A172 (cell line): ENCODE data around the gene RTN4. TPM values are rescaled to one million over a fixed set of nuclear protein-coding genes. Genes with fewer than 3 reads are reported as not detected.

Experiments used
- DNase-seq: peaks from one replicate; pipeline ENCODE4 v3.0.0-alpha.2; 2015; ENCODE audit warnings: low spot score
- total RNA-seq: library from RNA; depleted of rRNA; stranded (reverse); fragments of >200 nt; shearing (Covaris generic); gene quantifications from 2 replicates; pipeline ENCODE4 v1.2.3, GENCODE V29; 2014

RTN4 gene
- total RNA-seq, 1 experiment from 2014 or later = 361 TPM

GRCh38 chr2:54950811-54951210 is 99.4 kb downstream of the RTN4 start:
- DNase-seq = no peak

DNA sequence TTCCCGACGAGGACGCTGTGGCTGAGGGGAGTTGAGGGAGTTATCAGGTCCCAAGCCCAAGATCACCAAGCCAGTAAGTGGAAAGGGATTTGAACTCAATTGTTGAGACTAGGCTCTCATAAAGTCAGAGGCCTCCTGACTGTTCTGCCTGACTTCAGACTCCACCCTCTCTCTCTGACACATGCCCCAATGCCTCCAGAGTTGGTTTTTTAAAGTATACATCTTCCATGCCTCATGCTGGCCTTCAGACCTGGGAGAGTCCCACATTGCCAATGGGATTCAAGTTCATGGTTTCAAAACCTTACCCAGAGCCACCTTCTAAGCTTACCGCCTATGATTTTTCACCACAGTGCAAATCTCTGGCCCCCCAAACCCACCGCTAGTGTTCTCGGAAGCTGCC is 100.8 kb downstream of the RTN4 start:
- no peak for DNase-seq

DNA sequence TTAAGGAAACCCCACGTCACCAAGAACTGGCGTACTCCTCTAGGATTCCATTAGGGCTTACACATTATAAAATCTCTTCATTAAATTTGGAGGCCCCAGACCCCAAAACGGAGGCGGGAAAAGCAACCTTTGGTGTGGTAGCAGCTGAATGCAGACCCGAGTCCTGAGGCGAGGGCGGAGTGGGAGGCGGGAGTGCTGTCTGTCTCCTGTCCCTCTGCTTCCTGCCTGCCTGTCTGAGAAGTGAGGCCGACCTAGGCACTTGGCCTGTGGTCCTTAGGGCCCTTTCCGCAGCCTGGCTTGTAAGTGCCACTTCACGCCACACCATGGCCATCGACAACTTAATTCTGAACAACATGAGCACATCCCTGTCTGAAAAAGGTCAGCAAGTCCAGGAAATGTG is 102.1 kb downstream of the RTN4 start:
- no peak for DNase-seq

GRCh38 chr2:54947646-54948045 is 102.6 kb downstream of the RTN4 start:
- no peak for DNase-seq

DNA sequence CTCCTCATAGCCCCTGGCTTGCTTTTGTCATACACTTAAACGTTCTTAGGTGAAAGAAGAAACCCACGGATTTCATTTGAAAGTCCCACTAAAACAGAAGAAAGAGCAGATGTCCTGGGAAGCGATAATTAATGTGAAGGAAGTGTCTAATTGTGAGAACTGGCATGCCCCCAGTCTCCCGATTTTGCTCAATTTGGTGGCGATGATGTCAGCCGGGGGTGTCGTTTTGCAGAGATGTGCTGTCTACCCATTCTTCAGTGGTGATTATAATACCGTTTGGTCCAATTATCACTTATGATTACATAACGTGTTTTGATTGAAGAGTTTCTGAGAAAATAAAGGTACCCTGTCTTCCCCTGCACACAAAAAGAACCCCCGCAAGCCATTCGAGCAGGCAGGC is 103.1 kb downstream of the RTN4 start:
- no peak for DNase-seq

GRCh38 chr2:54946220-54946805 is 103.9 kb downstream of the RTN4 start:
- no peak for DNase-seq

DNA sequence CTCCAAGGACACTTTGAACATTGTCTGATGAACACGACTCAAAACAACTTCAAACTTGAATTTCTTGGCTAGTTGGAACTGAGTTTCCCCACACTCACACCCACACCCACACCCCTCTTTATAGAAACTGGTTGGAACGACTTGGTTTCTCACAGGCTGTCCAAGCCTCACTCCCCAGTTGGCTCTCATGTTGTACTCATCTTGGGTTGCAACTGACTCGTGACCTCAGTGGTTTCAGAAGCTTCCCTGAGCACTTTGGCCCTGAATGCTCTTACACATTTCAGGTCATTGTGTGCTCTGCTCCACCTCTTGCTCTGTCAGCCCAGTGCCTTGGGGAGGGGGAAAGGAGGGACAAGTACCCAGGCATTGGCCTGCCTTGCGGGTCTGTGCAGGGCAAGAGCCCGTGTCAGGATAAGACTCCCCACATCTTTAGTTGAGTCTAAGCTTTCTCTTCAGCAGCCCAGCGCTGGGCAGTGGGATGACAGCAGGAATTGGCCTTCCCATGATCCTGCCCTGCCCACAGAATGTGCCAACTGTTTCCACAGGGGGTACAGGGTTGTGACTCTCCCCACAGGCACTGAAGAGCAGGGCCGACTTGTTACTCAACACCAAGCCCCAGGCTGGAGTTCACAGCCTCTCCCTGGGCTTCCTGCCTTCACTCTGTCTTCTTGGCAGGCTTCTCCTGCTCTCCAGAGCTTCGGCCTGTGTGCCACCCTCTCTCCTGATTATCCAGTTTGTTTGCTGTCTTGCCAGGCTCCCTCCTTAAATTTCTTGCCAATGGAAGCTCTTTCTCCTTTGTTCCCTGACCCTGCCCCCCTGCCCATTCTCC is 104.6 kb downstream of the RTN4 start:
- DNase-seq = no peak

DNA sequence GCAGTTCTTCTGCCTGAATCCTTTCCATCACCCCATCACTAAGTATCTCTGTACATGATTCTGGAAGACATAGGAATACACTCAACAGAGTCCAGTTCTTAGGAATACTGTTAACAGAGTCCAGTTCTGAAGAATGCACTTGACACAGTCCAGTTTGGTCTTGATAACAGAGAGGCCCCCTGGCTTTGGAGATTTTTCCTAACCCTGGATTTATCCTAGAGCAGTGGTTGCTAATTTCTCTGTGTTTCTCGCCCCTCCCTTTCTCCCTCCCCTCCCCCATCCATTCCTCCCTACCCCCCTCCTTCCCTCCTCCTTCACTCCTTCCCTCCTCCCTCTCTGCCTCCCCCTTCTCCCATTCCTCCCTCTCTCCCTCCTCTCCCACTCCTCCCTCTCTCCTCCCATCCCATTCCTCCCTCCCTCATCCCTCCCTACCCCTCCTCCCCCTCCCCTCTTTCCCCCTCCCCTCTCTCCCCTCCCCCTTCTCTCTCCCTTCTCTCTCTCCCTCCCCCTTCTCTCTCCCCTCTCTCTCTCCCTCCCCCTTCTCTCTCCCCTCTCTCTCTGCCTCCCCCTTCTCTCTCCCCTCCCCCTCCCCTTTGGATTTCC is 105.4 kb downstream of the RTN4 start:
- DNase-seq = no peak

- no peak for DNase-seq
Measured at GRCh38 chr2:54942373-54942772, 107.9 kb downstream of the RTN4 start.

- no peak for DNase-seq
Measured at GRCh38 chr2:54941248-54941984, 108.8 kb downstream of the RTN4 start.

GRCh38 chr2:54940723-54941122 is 109.5 kb downstream of the RTN4 start:
- no peak for DNase-seq

DNA sequence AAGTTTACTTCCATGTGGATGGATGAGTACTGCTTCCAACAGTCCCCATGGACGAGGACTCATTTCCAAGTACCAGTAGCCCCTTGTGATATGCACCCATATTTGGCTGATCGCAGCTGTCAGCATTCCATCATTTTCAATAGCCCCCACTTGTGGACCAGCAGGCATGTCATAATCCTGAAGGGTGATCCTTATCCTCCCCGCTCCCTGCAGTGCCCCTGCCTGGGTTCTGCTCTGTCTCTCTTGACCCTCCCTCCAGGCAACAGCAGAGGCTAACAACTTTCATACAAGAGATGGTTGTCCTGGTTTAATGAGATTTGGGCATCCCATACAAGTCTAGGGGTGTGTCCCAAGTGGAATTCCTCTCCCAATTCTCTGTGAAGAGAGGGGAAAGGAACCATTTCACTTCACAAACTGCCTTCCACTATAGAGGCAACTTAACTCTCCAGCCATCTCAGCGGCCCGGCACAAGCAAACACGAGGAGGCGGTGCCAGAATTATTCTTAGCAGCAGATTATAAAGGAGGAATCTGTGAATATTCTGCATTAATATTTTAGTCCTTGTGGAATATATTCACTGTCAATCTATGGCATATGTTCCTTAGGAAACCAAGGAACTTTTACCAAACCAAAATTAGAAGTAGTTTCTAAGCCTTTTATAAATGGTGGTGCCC is 110.7 kb downstream of the RTN4 start:
- DNase-seq = no peak

- DNase-seq = no peak
Measured at GRCh38 chr2:54936766-54937165, 113.5 kb downstream of the RTN4 start.

GRCh38 chr2:54935389-54935788 is 114.9 kb downstream of the RTN4 start:
- DNase-seq = no peak

DNA sequence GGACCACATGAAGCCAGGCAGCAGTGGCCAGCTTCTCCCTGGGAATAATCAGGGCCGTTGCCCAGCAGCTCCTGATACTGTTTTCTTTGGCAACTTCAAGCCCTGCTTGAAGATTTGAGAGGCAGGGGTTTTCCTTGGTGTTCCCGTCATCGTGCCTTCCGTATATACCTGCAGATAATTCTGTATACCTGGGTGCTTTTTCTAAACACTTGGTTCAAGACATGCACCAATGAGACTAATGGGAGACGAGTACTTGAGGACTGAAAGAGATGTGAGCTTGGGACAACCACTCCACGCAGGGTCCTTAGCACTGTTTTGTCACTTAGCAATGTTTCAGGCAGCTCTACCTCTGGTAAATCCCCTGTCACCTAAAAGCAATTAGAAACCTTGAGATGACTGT is 118.8 kb downstream of the RTN4 start:
- DNase-seq = no peak

- no peak for DNase-seq
Measured at GRCh38 chr2:54928719-54929118, 121.5 kb downstream of the RTN4 start.

DNA sequence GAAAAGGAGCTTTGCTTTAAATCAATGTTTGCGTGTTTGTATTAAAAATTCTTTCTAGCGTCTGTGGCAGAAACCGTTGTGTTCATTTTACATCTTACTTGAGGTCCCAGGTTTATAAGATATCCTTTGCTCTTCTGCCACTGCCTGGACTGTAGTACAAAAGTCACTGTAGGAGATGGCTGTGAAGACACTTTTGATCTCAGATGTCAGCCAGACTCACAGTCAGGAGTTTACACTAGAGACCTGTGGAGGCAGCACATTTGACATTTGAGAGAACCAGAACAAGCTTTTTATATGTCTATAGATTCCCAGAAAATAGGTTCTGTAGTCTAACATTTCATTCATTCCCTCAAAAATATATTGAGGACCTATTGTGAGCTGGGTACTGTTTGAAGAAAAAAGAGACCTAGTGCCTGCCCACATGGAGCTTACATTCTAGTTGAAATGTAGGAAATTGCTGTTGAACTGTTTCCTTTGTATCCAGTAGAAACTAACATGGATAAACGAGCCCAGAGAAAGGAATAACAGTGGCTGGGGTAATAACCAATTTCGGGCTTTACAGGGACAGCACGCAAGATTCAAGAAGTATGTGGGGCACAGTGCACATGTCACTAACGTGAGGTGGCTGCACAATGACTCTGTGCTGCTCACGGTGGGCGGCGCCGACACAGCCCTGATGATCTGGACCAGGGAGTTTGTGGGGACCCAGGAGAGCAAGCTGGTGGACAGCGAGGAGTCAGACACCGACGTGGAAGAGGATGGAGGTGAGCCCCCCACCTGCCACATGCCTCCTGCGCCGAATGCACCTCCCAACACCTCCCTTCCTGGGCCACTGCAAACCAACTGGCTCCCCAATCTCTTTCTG is 122.3 kb downstream of the RTN4 start:
- DNase-seq = no peak

DNA sequence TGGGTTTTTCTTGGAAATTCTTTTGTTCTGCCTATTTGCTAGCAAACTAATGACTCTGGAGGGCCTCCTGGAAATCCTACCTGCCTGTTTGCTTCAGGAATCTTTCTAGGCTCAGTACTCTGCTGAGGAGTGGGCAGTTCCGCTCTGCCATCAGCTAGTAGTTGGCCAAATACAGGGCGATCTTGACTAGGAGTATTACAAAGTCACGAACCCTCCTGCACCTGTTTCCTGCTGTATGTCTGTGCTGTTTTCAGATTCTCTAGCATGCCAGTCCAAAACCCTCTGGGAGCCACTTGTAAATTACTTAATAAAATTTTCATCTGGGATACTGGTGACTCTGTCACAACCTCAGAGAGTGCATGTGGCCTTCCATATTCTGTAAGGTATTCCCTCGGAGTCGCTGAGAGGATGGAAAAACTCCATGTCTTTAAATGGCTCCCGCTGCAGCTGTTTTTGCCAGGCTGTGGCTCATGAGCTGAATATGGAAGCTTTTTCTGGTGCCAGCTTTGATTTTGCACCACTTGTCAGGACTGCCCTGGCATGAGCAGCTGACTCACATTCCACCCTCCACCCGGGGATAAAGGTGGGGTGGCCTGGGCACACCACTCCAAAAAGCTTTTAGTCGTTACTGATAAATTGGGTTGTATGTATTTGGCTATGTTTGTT is 123.0 kb downstream of the RTN4 start:
- no peak for DNase-seq

GRCh38 chr2:54925022-54925421 is 125.2 kb downstream of the RTN4 start:
- DNase-seq = no peak

DNA sequence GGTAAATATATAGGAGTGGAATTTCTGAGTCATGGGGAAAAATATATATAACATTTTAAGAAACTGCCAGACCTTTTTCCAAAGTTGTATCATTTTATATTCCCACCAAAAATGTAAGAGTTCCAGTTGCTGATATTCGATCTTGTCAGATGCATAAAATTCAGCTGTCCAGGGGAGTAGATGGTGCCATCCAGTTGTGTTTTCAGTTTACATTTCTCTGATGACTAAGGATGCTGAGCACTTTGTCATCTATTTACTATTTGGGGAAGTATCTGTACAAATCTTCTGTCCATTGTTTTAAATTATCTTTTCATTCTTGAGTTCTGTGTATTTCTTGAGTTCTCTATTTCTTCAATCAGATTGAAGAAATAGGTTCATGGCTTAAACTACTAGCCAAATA is 126.1 kb downstream of the RTN4 start:
- DNase-seq = no peak
